ENCODE data around the gene GABRG3. TPM values are rescaled to one million over a fixed set of nuclear protein-coding genes. Genes with fewer than 3 reads are reported as not detected.
"Not testable (repeated sequence)": the region's sequence is repeated elsewhere in the genome, so short reads cannot be mapped to it uniquely, and the experiment has no call there.

Gene GABRG3
- total and polyA plus RNA-seq, 4 donors, result 0.02 to 0.19 TPM; not detected in 2

DNA sequence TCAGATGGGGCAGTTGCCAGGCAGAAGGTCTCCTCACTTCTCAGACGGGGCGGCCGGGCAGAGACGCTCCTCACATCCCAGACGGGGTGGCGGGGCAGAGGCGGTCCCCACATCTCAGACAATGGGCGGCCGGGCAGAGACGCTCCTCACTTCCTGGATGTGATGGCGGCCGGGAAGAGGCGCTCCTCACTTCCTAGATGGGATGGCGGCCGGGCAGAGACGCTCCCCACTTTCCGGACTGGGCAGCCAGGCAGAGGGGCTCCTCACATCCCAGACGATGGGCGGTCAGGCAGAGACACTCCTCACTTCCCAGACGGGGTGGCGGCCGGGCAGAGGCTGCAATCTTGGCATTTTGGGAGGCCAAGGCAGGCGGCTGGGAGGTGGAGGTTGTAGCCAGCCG, 33.2 kb downstream of the GABRG3 start:
- not testable (repeated sequence) for DNase-seq (ENCODE audit: low spot score); H3K4me1 ChIP-seq (ENCODE audit: control insufficient read depth in 4 of 4, insufficient read depth in 4 of 4, low read length in 3 of 4); H3K27me3 ChIP-seq (ENCODE audit: control insufficient read depth in 4 of 4, insufficient read depth in 4 of 4, low read length in 3 of 4); H3K9ac ChIP-seq (ENCODE audit: low read depth in 1 of 2, low read length in 2 of 2); H3K4me3 ChIP-seq (ENCODE audit: low read depth in 1 of 3, low read length in 3 of 3); H3K9me3 ChIP-seq (ENCODE audit: control insufficient read depth in 4 of 4, low read length in 3 of 4); H3K27ac ChIP-seq (ENCODE audit: low read depth in 1 of 2, low read length in 2 of 2); H3K36me3 ChIP-seq (ENCODE audit: control insufficient read depth in 4 of 4, insufficient read depth in 3 of 4, low read depth in 1 of 4, low read length in 3 of 4)
- WGBS, result 88% methylated on average over 24 of the region's 24 CpGs

GRCh38 chr15:27017168-27017809, 46.3 kb downstream of the GABRG3 start:
- Histone ChIP-seq H3K27ac (ENCODE audit: low read depth in 1 of 2, low read length in 2 of 2) (no peak overlapping the region), H3K4me1 (ENCODE audit: control insufficient read depth in 4 of 4, insufficient read depth in 4 of 4, low read length in 3 of 4) (no peaks in the 10 kb centered on the region), H3K9ac (ENCODE audit: low read depth in 1 of 2, low read length in 2 of 2) (no peak overlapping the region), H3K27me3 (ENCODE audit: control insufficient read depth in 4 of 4, insufficient read depth in 4 of 4, low read length in 3 of 4) (peaks cover 0 to 7% (median 0%) of the 10 kb centered on the region in 4 donors), H3K36me3 (ENCODE audit: control insufficient read depth in 4 of 4, insufficient read depth in 3 of 4, low read depth in 1 of 4, low read length in 3 of 4) (no peaks in the 10 kb centered on the region), H3K9me3 (ENCODE audit: control insufficient read depth in 4 of 4, low read length in 3 of 4) (peaks cover 0 to 6% (median 0%) of the 10 kb centered on the region in 4 donors), H3K4me3 (ENCODE audit: low read depth in 1 of 3, low read length in 3 of 3) (no peak overlapping the region)
- WGBS, result 34% methylated on average over 10 of the region's 10 CpGs
- peak; percentile 75 to 85 for TF ChIP-seq RAD21 (IDR thresholded peaks at IDR 0.05)
- peak; percentile 75 for TF ChIP-seq CTCF (IDR thresholded peaks at IDR 0.05; ENCODE audit: low read depth, low read length, missing input control)
- TF ChIP-seq EGR1 (IDR thresholded peaks at IDR 0.05; ENCODE audit: low read depth in 2 of 2), result no peak
- DNase-seq (ENCODE audit: low spot score), result peak; percentile 55

DNA sequence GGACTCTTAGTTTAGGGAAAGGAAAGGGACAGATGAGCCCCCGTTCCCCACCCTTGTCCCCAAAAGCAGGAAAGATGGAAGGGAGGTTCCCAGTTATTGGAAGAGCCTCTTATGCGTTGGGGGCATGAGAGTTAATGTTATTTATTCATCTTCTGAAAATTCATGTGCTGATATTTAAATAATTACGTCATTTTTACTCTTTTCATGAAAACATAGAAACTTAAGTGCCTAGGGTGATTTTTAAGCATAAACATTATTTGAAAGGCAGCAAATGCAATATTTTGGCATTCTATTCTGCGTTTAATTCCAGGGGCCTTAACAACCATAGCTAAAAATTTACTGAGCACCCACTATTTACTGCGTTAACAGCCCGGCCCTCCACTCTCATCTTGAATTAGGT, 48.7 kb downstream of the GABRG3 start:
- Histone ChIP-seq H3K9me3 (ENCODE audit: control insufficient read depth in 4 of 4, low read length in 3 of 4) (peaks cover 0 to 6% (median 0%) of the 10 kb centered on the region in 4 donors), H3K4me1 (ENCODE audit: control insufficient read depth in 4 of 4, insufficient read depth in 4 of 4, low read length in 3 of 4) (no peaks in the 10 kb centered on the region), H3K27ac (ENCODE audit: low read depth in 1 of 2, low read length in 2 of 2) (no peak overlapping the region), H3K9ac (ENCODE audit: low read depth in 1 of 2, low read length in 2 of 2) (no peak overlapping the region), H3K4me3 (ENCODE audit: low read depth in 1 of 3, low read length in 3 of 3) (no peak overlapping the region), H3K36me3 (ENCODE audit: control insufficient read depth in 4 of 4, insufficient read depth in 3 of 4, low read depth in 1 of 4, low read length in 3 of 4) (no peaks in the 10 kb centered on the region), H3K27me3 (ENCODE audit: control insufficient read depth in 4 of 4, insufficient read depth in 4 of 4, low read length in 3 of 4) (peaks cover 0 to 7% (median under 1%) of the 10 kb centered on the region in 4 donors)
- no peak for DNase-seq (ENCODE audit: low spot score)
- 65% methylated on average over 6 of the region's 6 CpGs for WGBS
- TF ChIP-seq, protein P1, sequence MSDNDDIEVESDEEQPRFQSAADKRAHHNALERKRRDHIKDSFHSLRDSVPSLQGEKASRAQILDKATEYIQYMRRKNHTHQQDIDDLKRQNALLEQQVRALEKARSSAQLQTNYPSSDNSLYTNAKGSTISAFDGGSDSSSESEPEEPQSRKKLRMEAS (IDR thresholded peaks at IDR 0.05), result no peak
- TF ChIP-seq HNF4A (conservative IDR thresholded peaks at IDR 0.05), result no peak
- no peak for TF ChIP-seq EGR1 (IDR thresholded peaks at IDR 0.05; ENCODE audit: low read depth in 2 of 2)
- no peak for TF ChIP-seq YY1 (IDR thresholded peaks at IDR 0.05)
- TF ChIP-seq JUND (IDR thresholded peaks at IDR 0.05), result no peak
- no peak for TF ChIP-seq RXRA (IDR thresholded peaks at IDR 0.05)
- no peak for TF ChIP-seq REST (IDR thresholded peaks at IDR 0.05)
- no peak for TF ChIP-seq HNF4G (IDR thresholded peaks at IDR 0.05)
- no peak for TF ChIP-seq FOXA2 (IDR thresholded peaks at IDR 0.05)
- TF ChIP-seq NR2F2 (IDR thresholded peaks at IDR 0.05), result no peak
- no peak for TF ChIP-seq TAF1 (conservative IDR thresholded peaks at IDR 0.05)
- no peak for TF ChIP-seq ATF3 (IDR thresholded peaks at IDR 0.05)
- no peak for TF ChIP-seq SP1 (IDR thresholded peaks at IDR 0.05)
- no peak for TF ChIP-seq ZBTB33 (IDR thresholded peaks at IDR 0.05)
- TF ChIP-seq RAD21 (IDR thresholded peaks at IDR 0.05), result no peak
- TF ChIP-seq FOXA1 (IDR thresholded peaks at IDR 0.05), result no peak
- TF ChIP-seq GABPA (IDR thresholded peaks at IDR 0.05 in 1 of 2, conservative IDR thresholded peaks at IDR 0.05 in 1 of 2), result no peak
- TF ChIP-seq CTCF (IDR thresholded peaks at IDR 0.05; ENCODE audit: low read depth, low read length, missing input control), result no peak

Data from liver (tissue), 9 donors.